GM21786 (cell line): ENCODE data around the gene LRP5.
A peak's percentile ranks its signal among the peaks of the same experiment; 100 is the strongest.

Source experiments
- ATAC-seq: cut with Tn5 transposase; IDR thresholded peaks from one replicate; pipeline ENCODE4 v1.9.1; 2021; ENCODE audit not compliant: unreplicated experiment

LRP5 gene

DNA sequence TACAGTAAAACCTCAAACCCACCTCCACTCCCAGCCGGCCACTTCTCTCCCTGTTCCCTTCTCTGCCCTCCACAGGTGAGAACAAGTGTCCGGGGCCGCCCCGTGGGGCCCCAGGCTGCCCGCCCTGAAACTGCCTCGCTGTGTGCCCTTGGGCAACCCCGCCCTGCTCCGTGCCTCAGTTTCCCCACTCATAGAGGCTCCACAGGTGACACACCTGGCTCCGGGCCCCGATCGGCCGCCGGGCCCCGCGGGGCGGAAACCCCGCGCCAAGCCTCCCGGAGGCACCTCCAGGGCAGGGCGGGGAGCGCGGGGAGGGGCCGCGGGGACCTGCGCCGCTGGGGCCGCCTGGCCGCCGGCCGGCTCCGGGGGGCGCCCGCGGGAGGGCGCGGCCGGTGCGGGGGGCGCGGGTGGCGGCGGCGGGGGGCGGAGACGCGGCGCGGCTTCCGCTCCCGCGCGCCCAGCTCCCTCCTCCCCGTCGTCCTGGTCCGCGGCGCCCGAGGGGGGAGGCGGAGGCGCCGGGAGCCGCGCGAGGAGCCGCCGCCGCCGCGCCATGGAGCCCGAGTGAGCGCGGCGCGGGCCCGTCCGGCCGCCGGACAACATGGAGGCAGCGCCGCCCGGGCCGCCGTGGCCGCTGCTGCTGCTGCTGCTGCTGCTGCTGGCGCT lies at the start of gene LRP5:
Gene LRP5, plus strand, starts transcription at position 475 of the 663 bp plus-strand sequence. Its CDS starts 124 bp downstream, at position 599.
- no peak for ATAC-seq

DNA sequence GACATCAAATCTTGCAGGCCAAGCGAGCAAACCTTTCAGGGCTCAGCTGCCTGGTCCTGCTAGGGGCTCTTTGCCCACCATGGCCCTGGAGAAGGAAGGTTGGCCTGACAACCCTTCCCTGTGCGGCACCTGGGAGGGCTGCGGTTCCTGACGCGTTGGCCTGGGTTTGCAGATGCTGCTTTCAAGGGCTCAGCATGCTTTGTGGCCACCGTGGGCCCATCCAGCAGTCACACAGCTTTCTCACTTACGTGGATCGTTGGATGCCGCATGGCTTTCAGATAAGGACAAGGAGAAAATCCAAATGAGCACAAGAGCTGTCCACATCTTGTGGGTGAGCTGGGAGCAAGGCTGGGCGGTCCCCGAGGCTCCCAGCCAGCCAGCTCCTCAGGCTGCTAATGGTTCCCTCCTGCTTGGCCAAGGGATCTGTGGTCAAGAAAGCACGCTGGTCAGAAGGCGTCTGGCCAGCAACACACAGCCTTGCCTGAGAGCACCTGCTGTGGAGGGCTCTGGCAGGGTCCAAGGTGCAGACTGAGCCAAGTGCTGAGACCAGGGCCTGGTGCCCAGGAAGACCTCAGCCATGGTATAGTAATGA lies 48.9 kb upstream of the LRP5 start:
- no peak for ATAC-seq

- ATAC-seq, result no peak
Observed at GRCh38 chr11:68264244-68264643, 48.1 kb upstream of the LRP5 start.

DNA sequence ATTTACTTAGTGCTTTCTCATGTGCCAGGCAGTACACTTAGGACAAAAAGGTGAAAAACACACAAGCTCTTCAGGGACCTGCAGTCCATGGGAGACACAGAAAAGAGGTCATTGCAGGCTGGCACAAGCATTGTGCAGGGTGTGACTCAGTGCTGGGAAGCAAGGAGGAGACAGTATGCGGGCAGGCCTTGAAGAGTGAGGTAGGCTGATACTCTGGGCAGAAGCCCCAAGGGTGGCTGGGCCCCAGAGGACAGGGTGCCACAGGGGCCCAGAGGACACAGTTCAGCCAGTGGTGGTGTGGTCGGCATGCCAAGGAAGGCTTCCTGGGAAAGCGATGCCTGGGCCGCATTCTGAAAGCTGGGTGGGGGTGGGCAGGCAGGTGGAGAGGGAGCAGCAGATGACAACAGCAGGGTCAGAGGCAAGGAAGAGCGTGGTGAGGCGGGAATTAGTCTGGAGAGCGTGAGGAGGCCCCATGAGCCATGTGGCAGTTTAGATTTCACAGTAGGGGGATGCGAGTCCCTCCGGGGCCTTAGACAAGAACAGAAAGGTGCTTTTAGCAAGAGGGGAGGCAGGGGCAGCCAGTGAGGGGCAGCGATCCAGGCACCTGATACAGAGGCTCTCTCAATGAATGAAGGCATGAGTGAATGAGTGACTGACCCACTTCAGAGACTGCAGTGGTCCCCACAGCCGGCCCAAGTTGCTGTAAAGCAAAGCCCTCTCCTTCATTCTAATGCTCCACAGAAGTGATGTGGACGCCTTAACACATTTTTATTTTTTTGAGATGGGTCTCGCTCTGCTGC lies 47.5 kb upstream of the LRP5 start:
- no peak for ATAC-seq

GRCh38 chr11:68266121-68266891 lies 46.1 kb upstream of the LRP5 start:
- ATAC-seq, result peak; percentile 66

DNA sequence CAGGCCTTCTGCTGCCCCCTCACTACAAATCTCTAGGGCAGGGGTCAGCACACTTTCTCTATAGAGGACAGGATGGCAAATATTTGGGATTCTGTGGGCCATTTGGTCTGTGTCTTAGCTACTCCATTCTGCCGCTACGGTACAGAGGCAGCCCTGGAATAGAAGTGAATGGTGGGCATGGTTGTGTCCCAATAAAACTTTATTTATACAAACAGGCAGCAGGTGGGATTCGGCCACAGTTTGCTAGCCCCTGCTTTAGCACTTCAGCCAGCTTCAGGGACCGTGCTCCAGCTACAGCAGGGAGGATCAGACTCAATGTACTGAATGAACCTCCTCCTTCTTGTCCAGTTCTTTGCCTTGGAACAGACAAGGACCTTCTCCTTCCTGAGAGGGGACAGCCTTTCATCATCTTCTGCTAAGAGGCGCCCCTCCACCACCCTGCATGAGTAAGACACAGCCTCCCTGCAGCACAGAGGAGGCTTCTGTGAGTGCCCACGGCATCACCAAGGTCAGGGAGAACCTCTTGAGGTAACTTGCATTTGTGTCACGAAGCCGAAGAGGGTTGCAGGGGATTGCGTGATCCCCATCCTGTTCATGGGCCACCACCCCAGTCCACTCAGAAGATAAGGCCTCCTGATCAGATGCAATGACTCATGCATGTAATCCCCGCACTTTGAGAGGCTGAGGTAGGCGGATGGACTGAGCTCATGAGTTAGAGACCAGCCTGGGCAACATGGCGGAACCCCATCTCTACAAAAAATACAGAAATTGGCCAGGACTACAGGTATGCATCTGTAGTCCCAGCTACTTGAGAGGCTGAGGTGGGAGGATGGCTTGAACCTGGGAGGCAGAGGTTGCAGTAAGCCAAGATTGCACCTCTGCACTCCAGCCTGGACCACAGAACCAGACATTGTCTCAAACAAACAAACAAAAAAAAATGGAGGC lies 45.2 kb upstream of the LRP5 start:
- ATAC-seq, result no peak

GRCh38 chr11:68267881-68268240 lies 44.5 kb upstream of the LRP5 start:
- ATAC-seq, result no peak

GRCh38 chr11:68269414-68270081 lies 42.8 kb upstream of the LRP5 start:
- ATAC-seq, result no peak

DNA sequence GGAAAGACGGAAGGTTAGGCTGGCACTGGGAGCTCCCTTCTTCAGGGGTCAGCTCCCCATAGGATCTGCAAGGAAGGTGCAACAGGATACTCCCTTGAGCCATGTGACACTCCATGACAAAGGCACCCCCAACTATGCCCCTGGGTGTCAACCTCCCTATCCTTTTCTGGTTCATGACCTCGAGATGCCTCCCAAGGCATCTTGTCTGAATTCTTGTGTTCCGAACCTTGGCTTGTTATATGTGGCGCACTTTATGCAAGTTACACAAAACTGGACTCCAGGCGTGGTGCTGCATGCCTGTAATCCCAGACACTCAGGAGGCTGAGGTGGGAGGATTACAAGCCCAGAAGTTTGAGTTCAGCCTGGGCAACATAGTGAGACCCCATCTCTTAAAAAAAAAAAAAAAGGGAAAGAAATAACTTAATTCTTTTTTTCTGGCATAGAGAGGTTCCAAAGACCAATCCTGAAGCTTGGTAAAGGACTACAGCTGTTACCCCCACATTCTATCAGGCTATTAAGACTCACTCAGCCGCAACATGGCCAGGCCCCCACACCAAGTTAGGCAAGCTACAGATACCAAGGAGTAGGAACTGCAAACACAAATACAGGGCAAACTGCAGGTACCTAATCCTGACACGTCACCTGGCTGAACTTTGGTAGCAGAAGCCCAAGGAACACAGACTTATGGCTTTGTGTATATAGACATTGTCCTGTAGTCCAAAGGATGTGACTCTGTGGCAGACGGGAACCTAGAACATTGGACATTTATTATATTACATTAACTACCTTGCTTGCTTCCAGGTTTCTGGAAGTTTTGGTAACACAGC lies 42.0 kb upstream of the LRP5 start:
- ATAC-seq, result no peak

GRCh38 chr11:68271023-68271780 lies 41.2 kb upstream of the LRP5 start:
- ATAC-seq, result no peak

GRCh38 chr11:68271781-68272608 lies 40.4 kb upstream of the LRP5 start, which contains the start of gene C11orf24:
TSS of gene C11orf24 (minus strand) at chr11:68271973. CDS start at chr11:68263767, 8,206 bp downstream.
- peak; percentile 71 for ATAC-seq

DNA sequence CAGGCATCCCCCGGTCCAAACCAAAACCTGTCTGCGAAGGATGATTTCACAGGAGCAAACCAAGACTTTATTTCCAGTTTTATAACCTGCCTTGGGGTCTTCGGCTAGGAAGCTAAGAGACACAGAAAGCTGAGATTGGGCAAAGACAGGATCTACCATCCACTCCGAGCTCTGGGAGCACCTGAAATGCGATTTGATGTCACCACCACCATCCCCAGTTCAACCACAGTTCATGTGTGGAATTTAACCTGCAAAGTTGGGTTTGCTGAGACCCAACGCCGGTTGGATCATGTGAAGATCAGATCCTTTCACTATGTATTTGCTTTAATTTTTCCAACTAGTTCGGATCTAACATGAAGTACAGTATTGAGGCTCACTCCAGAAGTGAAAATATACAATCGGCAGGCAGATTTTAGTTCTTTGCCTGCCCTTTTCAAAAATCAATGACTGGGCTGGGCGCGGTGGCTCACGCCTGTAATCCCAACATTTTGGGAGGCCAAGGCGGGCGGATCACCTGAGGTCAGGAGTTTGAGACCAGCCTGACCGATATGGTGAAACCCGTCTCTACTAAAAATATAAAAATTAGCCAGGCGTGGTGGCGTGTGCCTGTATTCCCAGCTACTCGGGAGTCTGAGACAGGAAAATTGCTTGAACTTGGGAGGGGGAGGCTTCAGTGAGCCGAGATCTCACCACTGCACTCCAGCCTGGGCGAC lies 39.2 kb upstream of the LRP5 start:
- no peak for ATAC-seq

- ATAC-seq, result no peak
Observed at GRCh38 chr11:68274306-68274705, 38.1 kb upstream of the LRP5 start.

GRCh38 chr11:68275721-68276507 lies 36.5 kb upstream of the LRP5 start:
- no peak for ATAC-seq

GRCh38 chr11:68276861-68277260 lies 35.5 kb upstream of the LRP5 start:
- ATAC-seq, result no peak

- ATAC-seq, result no peak
Observed at GRCh38 chr11:68279676-68280075, 32.7 kb upstream of the LRP5 start.
